ENCODE measurements around the gene CMC2. TPM values are rescaled to one million over a fixed set of nuclear protein-coding genes. Genes with fewer than 3 reads are reported as not detected.

Gene CMC2
- total RNA-seq, 1 donor from 2014 or later, result 52.0 TPM

- no peak for DNase-seq (ENCODE audit: low read depth)
- Histone ChIP-seq H3K27me3 (ENCODE audit: control insufficient read depth, insufficient read depth, low read length) (no peaks in the 10 kb centered on the region), H3K4me3 (ENCODE audit: low read depth, low read length) (no peak overlapping the region), H3K36me3 (ENCODE audit: control insufficient read depth, insufficient read depth, low read length) (no peaks in the 10 kb centered on the region)
- TF ChIP-seq CTCF (IDR thresholded peaks at IDR 0.05; ENCODE audit: insufficient read depth, low read length, poor library complexity, severe bottlenecking), result no peak
These were observed 19.7 kb upstream of the CMC2 start for GRCh38 chr16:81026429-81026828.

DNA sequence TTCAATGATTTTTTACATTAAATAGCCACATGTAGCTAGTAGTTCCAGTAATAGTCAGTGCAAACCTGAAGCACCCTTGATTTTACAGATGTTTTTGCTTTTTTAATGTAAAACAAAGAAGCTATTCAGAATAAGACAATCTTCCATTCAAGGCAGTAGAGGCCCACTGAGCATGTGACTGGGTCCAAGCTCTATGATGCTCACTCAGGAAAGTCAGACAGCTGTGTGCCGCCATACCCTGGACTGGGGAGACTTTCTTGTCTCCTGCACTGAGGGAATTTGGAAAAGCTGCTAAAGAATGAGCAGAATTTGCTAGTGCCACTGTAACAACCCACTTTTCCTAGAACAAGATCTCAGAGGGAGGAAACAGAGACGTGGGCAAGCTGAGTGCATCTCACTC lies 11.8 kb upstream of the CMC2 start:
- Histone ChIP-seq H3K36me3 (ENCODE audit: control insufficient read depth, insufficient read depth, low read length) (no peaks in the 10 kb centered on the region), H3K4me3 (ENCODE audit: low read depth, low read length) (no peak overlapping the region), H3K27me3 (ENCODE audit: control insufficient read depth, insufficient read depth, low read length) (no peaks in the 10 kb centered on the region)
- no peak for DNase-seq (ENCODE audit: low read depth)
- TF ChIP-seq CTCF (IDR thresholded peaks at IDR 0.05; ENCODE audit: insufficient read depth, low read length, poor library complexity, severe bottlenecking), result no peak

GRCh38 chr16:81014672-81015071 lies 8.0 kb upstream of the CMC2 start:
- Histone ChIP-seq H3K27me3 (ENCODE audit: control insufficient read depth, insufficient read depth, low read length) (no peaks in the 10 kb centered on the region), H3K4me3 (ENCODE audit: low read depth, low read length) (no peak overlapping the region), H3K36me3 (ENCODE audit: control insufficient read depth, insufficient read depth, low read length) (no peaks in the 10 kb centered on the region)
- TF ChIP-seq CTCF (IDR thresholded peaks at IDR 0.05; ENCODE audit: insufficient read depth, low read length, poor library complexity, severe bottlenecking), result no peak
- no peak for DNase-seq (ENCODE audit: low read depth)

- DNase-seq (ENCODE audit: low read depth), result no peak
- TF ChIP-seq CTCF (IDR thresholded peaks at IDR 0.05; ENCODE audit: insufficient read depth, low read length, poor library complexity, severe bottlenecking), result no peak
- Histone ChIP-seq H3K4me3 (ENCODE audit: low read depth, low read length) (no peak overlapping the region), H3K27me3 (ENCODE audit: control insufficient read depth, insufficient read depth, low read length) (no peaks in the 10 kb centered on the region), H3K36me3 (ENCODE audit: control insufficient read depth, insufficient read depth, low read length) (no peaks in the 10 kb centered on the region)
These were observed 6.3 kb upstream of the CMC2 start for GRCh38 chr16:81012974-81013373.

DNA sequence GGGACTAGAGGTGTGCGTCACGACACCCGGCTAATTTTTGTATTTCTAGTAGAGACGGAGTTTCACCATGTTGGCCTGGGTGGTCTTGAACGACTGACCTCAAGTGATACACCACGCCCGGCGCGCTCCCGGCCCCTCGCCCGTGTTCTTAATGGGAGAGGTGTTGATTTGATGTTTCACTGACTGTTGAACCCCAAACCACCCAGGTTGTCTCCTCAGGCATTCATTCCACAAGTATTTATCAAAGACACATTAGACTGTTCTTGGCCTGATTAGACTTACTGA lies 1.8 kb upstream of the CMC2 start:
- H3K4me3 ChIP-seq (ENCODE audit: low read depth, low read length), result peak overlapping the region; percentile 66
- H3K36me3 ChIP-seq (ENCODE audit: control insufficient read depth, insufficient read depth, low read length), result no peaks in the 10 kb centered on the region
- DNase-seq (ENCODE audit: low read depth), result no peak
- TF ChIP-seq CTCF (IDR thresholded peaks at IDR 0.05; ENCODE audit: insufficient read depth, low read length, poor library complexity, severe bottlenecking), result no peak
- no peaks in the 10 kb centered on the region for H3K27me3 ChIP-seq (ENCODE audit: control insufficient read depth, insufficient read depth, low read length)

DNA sequence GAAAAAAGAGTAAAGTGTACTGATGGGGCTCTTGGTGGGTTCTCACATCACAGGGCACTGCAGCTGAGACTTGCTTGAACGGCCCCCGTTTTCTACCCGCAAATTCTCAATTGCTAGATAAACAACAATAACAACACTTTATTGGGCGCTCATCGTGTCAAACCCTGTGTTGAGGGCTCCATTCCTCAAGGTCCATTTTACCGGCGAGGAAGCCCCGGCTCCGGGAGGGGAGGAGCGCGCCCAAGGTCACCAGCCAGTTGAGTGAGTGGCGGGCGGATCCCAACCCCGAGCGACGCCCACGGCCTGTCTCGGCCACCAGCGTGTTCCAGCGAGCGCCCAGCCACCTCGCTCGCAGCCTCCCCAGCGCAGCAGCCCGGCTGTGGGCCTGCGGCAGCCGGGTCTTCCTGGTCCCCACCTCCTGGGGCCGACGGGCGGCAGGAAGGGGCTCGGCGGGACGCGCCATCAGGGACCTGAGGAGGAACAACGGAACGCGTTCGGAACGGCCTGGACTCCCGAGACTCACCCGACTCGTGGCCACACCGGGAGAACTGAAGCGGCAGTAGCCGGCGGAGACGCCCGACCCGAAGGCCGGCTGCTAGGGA lies 373 bp downstream of the CMC2 start:
- no peak for DNase-seq (ENCODE audit: low read depth)
- Histone ChIP-seq H3K4me3 (ENCODE audit: low read depth, low read length) (peak overlapping the region; percentile 66), H3K36me3 (ENCODE audit: control insufficient read depth, insufficient read depth, low read length) (no peaks in the 10 kb centered on the region), H3K27me3 (ENCODE audit: control insufficient read depth, insufficient read depth, low read length) (no peaks in the 10 kb centered on the region)
- no peak for TF ChIP-seq CTCF (IDR thresholded peaks at IDR 0.05; ENCODE audit: insufficient read depth, low read length, poor library complexity, severe bottlenecking)

Measured in kidney epithelial cell (primary cell).